PC-9 (cell line): ENCODE measurements around the gene HES2. TPM values are rescaled to one million over a fixed set of nuclear protein-coding genes. Genes with fewer than 3 reads are reported as not detected.

Source experiments
- Bru-seq: library from RNA; stranded (reverse); fragments of 400-500 nt; gene quantifications from one replicate; lab custom pipeline; 2021; lab: Mats Ljungman, UMichigan
- BruChase-seq, 2 experiments: library from RNA; stranded (reverse); fragments of 400-500 nt; gene quantifications; one replicate each; lab custom pipeline; 2021; lab: Mats Ljungman, UMichigan
- BruUV-seq: library from RNA; stranded (reverse); fragments of 400-500 nt; replicated peaks from 2 replicates; lab custom pipeline; 2021; lab: Mats Ljungman, UMichigan
- CTCF ChIA-PET: fragments of 300-600 bp; sonication (Branson Sonifier 250); formaldehyde crosslinking; loops from one replicate; lab custom pipeline; 2022; ENCODE audit warnings: antibody characterized with exemption; lab: Charles Lee
- POLR2A ChIA-PET: fragments of 300-600 bp; sonication (Branson Sonifier 250); formaldehyde crosslinking; loops from one replicate; lab custom pipeline; 2022; ENCODE audit warnings: antibody characterized with exemption; ENCODE audit not compliant: unreplicated experiment; lab: Charles Lee
- DNase-seq, 2 experiments: peaks; one replicate each; pipeline versions ENCODE4 v3.0.0 to v3.0.0-alpha.2; 2015 to 2022; ENCODE audit warnings: mixed read lengths in 1 of 2
- H2AFZ ChIP-seq: fragments of 200-600 bp; sonication (generic); 2 replicates; pipeline ENCODE4 v1.8.1; 2017; ENCODE audit warnings: antibody characterized with exemption
- H3F3A ChIP-seq: fragments of 200-600 bp; sonication (generic); 2 replicates; pipeline ENCODE4 v1.8.1; 2017; ENCODE audit warnings: antibody characterized with exemption, mild to moderate bottlenecking, low read depth; ENCODE audit not compliant: insufficient read depth
- H3K27ac ChIP-seq: fragments of 200-600 bp; sonication (generic); 2 replicates; pipeline ENCODE4 v1.6.1; 2016; ENCODE audit warnings: mixed run types
- H3K27me3 ChIP-seq: fragments of 200-600 bp; sonication (generic); 2 replicates; pipeline ENCODE4 v1.6.1; 2016; ENCODE audit warnings: low read depth, mixed run types; ENCODE audit not compliant: insufficient read depth
- H3K36me3 ChIP-seq: fragments of 200-600 bp; sonication (generic); 2 replicates; pipeline ENCODE4 v1.6.1; 2016; ENCODE audit warnings: low read depth, mixed run types
- H3K4me1 ChIP-seq: fragments of 200-600 bp; sonication (generic); replicated peaks from 2 replicates; pipeline ENCODE4 v1.6.1; 2016; ENCODE audit warnings: mixed run types; ENCODE audit not compliant: insufficient read depth
- H3K4me2 ChIP-seq: fragments of 200-600 bp; sonication (generic); 2 replicates; pipeline ENCODE4 v1.6.1; 2017; ENCODE audit warnings: mixed run types
- H3K4me3 ChIP-seq: fragments of 200-600 bp; sonication (generic); 2 replicates; pipeline ENCODE4 v1.6.1; 2016; ENCODE audit warnings: mixed run types
- H3K79me2 ChIP-seq: fragments of 200-600 bp; sonication (generic); 2 replicates; pipeline ENCODE4 v1.6.1; 2017; ENCODE audit warnings: low read depth, mixed run types
- H3K9me2 ChIP-seq: fragments of 200-600 bp; sonication (generic); 2 replicates; pipeline ENCODE4 v1.8.1; 2017; ENCODE audit warnings: mild to moderate bottlenecking; ENCODE audit not compliant: insufficient read depth
- H3K9me3 ChIP-seq: fragments of 200-600 bp; sonication (generic); 2 replicates; pipeline ENCODE4 v1.8.1; 2016; ENCODE audit warnings: low read depth; ENCODE audit not compliant: insufficient read depth
- H4K20me1 ChIP-seq: fragments of 200-600 bp; sonication (generic); 2 replicates; pipeline ENCODE4 v1.8.1; 2017; ENCODE audit not compliant: insufficient read depth
- EZH2 ChIP-seq: fragments of 200-600 bp; sonication (generic); IDR thresholded peaks from 2 replicates; pipeline ENCODE4 v1.8.0; 2017; ENCODE audit warnings: antibody characterized with exemption, low read depth
- intact Hi-C: fragments of 100-400 bp; cut with micrococcal nuclease; formaldehyde crosslinking; loops from one replicate; pipeline ENCODE4 v1.10.0; 2022; ENCODE audit not compliant: unreplicated experiment
- long read RNA-seq: library from polyadenylated mRNA; stranded (forward); transcript quantifications from one replicate; pipeline ENCODE4 v2.0.0, GENCODE V29; 2022
- total RNA-seq: library from RNA; stranded (reverse); gene quantifications from 2 replicates; pipeline ENCODE4 v1.2.3, GENCODE V29; 2021
- TF ChIP-seq, protein P1 (sequence below): fragments of 200-600 bp; sonication (generic); conservative IDR thresholded peaks from 2 replicates; pipeline ENCODE4 v1.6.1; 2017; ENCODE audit warnings: mixed run types, antibody characterized with exemption, mild to moderate bottlenecking, moderate library complexity

Gene HES2, protein sequence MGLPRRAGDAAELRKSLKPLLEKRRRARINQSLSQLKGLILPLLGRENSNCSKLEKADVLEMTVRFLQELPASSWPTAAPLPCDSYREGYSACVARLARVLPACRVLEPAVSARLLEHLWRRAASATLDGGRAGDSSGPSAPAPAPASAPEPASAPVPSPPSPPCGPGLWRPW
- total RNA-seq (2.1 and 4.2 TPM in 2 replicates), Bru-seq, nascent RNA (percentile 25 among the genes with signal in this experiment), BruChase-seq, experiment 1, labeled RNA remaining after a 2-hour chase (percentile 26 among the genes with signal in this experiment), BruChase-seq, experiment 2, labeled RNA remaining after a 6-hour chase (percentile 33 among the genes with signal in this experiment)
- long read RNA-seq, partial matches to known transcripts: 0 of 2 reads
- long read RNA-seq, other reads (novel, unspliced or antisense): 0 of 2 reads

DNA sequence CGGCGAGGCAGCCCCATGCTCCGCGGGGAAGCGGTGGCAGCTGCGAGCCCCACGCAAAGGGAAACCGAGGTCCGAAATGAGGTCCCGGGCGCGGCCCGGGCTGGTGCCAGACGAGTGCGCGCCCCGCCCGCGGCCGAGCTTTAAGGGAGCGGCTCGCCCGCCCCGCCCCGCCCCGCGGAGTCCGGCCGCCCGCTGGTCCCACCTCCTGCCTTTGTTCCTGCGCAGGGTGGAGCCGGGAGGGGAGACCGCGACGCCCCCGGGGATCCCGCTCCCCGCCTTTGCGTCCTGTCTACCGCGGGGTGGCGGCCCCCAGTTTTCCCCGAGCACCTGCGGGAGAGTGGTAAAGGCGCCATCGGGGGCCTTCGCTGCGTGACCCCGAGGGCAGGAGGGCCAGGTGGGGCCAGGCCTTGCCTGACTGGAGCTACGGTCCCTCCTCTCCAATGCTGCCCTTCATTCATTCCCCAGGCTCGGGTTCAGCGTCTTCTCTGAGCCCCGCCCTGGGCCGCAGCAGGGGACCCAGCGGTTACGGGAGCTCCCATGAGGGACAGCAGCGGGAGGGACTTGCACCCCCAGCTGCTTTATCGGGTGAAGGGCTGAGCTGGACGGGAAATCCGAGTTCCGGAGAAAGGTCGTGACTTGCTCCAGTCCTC, at the start of gene HES2:
TSS of gene HES2 (minus strand) at position 116 of the 650 bp plus-strand sequence. CDS start at position 17, 99 bp downstream.
- Histone ChIP-seq H2AFZ (no peak within 1 kb of the TSS; the same call in 1 of the 2 replicates), H3K4me1 (peaks cover 19% of the 10 kb centered on the region), H3F3A (peaks cover 4% of the 10 kb centered on the region; the same call in 1 of the 2 replicates), H4K20me1 (no peaks in the 10 kb centered on the region), H3K9me3 (no peaks in the 10 kb centered on the region), H3K27me3 (peaks cover 8% of the 10 kb centered on the region; the same call in 1 of the 2 replicates), H3K9me2 (no peaks in the 10 kb centered on the region), H3K4me2 (peak within 1 kb of the TSS; percentile 75), H3K36me3 (no peaks in the 10 kb centered on the region), H3K4me3 (peak within 1 kb of the TSS; percentile 48; the same call in 1 of the 2 replicates), H3K79me2 (no peaks in the 10 kb centered on the region), H3K27ac (no peak within 1 kb of the TSS)
- ChIA-PET CTCF (interaction anchor here (0.6 to 1.0 kb wide), 3 partner anchors 52 to 381 kb away, joined by 4 to 7 read pairs (median 6); no protein-coding TSS in a partner anchor), POLR2A (interaction anchor here (0.5 to 0.7 kb wide), 2 partner anchors 47 to 89 kb away, joined by 6 to 12 read pairs; no protein-coding TSS in a partner anchor)
- TF ChIP-seq, protein P1, sequence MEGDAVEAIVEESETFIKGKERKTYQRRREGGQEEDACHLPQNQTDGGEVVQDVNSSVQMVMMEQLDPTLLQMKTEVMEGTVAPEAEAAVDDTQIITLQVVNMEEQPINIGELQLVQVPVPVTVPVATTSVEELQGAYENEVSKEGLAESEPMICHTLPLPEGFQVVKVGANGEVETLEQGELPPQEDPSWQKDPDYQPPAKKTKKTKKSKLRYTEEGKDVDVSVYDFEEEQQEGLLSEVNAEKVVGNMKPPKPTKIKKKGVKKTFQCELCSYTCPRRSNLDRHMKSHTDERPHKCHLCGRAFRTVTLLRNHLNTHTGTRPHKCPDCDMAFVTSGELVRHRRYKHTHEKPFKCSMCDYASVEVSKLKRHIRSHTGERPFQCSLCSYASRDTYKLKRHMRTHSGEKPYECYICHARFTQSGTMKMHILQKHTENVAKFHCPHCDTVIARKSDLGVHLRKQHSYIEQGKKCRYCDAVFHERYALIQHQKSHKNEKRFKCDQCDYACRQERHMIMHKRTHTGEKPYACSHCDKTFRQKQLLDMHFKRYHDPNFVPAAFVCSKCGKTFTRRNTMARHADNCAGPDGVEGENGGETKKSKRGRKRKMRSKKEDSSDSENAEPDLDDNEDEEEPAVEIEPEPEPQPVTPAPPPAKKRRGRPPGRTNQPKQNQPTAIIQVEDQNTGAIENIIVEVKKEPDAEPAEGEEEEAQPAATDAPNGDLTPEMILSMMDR: no peak
- no peak for TF ChIP-seq EZH2
- intact Hi-C loops: no loop called here
- DNase-seq: peak in 1 of 2 experiments; percentile 67
- BruUV-seq: no TSS peak

DNA sequence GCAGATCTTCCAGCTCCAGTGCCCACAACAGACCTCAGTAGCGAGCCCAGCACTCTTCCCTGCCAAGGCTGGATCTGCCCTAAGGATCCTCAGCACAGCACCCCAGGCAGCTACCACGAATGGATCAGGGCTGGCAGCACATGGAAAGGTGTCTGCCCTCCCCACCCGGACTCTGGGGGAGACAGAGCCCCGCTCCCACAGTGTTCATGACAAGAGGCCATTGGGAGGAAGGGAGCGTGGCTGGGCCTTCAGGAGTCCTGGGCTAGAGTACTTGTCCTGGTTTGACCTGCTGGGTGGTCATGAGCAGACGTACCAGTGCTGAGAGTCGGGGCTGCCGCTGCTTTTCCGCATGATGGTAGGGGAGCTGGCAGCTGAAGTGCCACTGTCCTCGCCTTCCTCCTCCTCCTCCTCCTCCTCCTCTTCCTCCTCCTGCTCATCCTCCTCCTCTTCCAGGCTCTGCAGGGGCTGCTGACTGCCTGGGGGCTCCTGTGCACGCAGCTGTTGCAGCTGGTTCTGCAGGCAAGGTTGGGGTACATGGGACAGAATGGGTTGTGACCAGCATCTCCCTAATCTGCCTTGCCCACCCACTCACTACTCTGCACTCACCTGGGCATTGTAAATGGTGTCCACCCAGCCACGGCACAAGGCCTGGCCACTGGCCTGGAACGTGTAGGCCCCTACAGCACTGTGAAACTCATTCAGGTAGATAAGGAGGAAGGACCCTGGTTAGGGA, 49.2 kb upstream of the HES2 start:
- POLR2A ChIA-PET: no interaction called here
- BruUV-seq: no TSS peak
- Histone ChIP-seq H2AFZ (no peak overlapping the region), H3K4me3 (no peak overlapping the region), H3F3A (peaks cover 10% of the 10 kb centered on the region; the same call in 1 of the 2 replicates), H3K4me2 (no peak overlapping the region), H3K9me2 (no peaks in the 10 kb centered on the region), H3K79me2 (no peaks in the 10 kb centered on the region), H3K27ac (no peak overlapping the region), H3K4me1 (peaks cover 11% of the 10 kb centered on the region; the same call in 1 of the 2 replicates), H3K9me3 (no peaks in the 10 kb centered on the region), H3K27me3 (no peaks in the 10 kb centered on the region), H3K36me3 (no peaks in the 10 kb centered on the region), H4K20me1 (no peaks in the 10 kb centered on the region)
- DNase-seq: no peak
- TF ChIP-seq, protein P1: no peak
- TF ChIP-seq EZH2: no peak
- CTCF ChIA-PET: no interaction called here
- intact Hi-C loops: no loop called here
